Endometrial microvascular endothelial cells (primary cell): Measurements from ENCODE around the gene STIMATE. TPM values are rescaled to one million over a fixed set of nuclear protein-coding genes. Genes with fewer than 3 reads are reported as not detected.

Experiments
- in situ Hi-C: cut with HindIII; loops from 2 replicates; pipeline ENCODE4 v1.10.0; 2017; ENCODE audit warnings: low sequenced_read_pairs, low pct_unique_long_range_greater_than_20kb; ENCODE audit errors: inconsistent ontology term
- total RNA-seq: library from RNA; depleted of rRNA; stranded (reverse); fragments of >200 nt; gene quantifications from one replicate; pipeline ENCODE4 v1.2.3, GENCODE V29; 2015; ENCODE audit errors: inconsistent ontology term

STIMATE gene
- total RNA-seq, result 12.6 TPM

DNA sequence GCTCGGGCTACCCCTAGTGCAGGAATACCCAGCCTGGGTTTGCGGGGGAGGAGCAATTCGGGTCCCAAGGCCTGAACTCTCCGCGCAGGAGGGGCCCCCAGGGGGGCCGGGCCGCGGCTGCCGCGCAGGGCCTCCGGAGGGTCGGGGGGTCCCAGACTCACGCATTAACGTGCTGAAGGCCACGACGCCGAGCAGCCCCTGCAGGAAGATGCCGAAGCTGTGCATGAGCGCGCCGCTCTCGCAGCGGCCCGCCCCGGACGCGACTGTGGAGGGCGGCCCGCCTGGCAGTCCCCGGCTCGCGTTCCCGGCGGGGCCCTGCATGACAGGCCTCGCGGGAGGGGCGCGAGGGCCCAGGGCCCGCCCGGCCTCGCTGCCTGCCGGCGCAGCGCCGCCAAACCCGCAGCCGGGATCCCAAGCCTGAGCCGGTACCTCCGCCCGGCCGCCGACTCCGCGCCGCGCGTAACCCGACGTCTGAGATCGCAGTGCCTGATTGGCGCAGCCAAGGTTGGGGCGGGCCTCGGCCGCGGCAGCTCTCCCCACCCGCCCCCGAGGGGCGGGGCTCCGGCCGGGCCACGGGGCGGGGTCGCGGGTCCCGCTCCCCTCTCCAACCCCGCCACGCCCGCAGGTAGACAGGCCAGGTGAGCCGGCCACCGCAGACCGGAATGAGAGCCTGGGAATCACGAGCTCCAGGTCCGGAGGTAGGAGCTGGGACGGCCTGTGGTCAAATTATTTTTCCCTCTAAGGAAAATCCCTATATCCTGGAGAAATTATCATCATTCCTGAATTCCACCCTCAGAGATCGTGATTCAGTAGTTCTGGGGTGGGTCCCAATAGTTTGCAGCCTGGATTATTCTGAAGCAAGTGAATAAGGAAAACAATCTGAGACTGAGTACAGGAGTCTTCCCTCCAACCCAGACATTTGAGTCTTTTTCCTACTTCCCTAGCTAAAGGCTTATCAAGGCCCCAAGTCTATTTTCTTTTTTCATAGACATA, at the start of gene STIMATE:
Gene STIMATE, minus strand, starts transcription at position 419 of the 993 bp plus-strand sequence. Its CDS starts 98 bp downstream, at position 321.
- in situ Hi-C loops, result no loop called here

DNA sequence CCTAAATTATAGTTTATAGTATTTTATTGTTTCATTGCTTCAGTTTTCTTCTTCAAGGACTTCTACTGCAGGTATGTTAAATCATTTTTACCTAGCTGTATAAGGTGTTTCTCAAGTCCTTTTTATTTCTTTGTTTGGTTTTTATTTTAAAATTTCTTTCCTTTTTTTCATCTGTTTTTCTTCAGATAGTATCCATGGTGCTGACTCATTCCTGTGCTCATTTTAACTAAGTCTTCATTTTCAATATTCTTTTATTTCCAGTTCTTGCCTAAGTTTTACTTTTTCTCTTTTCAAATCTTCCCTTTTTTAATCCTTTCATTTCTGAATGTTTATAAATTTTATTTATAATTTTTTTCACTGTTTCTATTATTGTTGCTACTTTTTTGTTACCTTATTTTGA, 42.3 kb upstream of the STIMATE start:
- in situ Hi-C loops, result no loop called here

DNA sequence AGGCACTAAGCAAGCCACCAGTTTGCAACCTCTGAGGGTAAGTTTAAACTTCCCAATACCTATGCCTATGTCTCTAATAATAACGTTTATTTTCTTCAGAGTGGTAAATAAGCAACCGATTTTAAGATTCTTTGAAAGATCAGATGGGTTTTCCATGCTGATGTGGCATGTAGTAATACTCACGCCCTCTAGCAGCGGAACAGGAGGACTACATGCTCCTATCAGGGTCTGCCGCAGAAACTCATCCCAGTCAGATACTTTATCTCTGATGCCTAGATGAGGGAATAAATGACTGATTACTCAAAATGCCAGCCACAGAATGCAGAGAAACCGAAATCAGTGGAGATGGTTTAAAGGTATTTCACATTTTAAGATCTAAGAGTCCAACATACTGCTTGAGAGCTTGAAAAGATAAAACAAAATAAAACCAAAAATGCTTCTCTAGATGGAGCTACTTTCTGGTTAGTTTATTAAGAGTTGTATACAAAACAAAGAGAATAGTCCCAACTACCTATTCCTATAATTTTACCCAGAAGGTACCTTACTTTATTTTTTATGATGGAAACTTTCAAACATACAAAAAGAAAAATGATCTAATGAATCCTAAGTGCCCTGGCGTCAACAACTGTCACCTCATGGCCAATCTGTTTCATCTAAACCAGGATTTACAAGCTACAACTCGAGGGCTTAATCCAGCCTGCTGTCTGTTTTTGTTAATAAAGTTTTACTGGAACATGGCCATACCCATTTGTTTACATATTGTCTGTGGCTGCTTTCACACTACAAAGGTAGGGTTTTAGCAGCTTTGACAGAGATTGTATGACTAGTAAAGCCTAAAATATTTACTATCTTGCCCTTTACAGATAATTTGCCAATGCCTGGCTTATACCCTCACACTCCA, 37.5 kb upstream of the STIMATE start:
- in situ Hi-C loops, result no loop called here

DNA sequence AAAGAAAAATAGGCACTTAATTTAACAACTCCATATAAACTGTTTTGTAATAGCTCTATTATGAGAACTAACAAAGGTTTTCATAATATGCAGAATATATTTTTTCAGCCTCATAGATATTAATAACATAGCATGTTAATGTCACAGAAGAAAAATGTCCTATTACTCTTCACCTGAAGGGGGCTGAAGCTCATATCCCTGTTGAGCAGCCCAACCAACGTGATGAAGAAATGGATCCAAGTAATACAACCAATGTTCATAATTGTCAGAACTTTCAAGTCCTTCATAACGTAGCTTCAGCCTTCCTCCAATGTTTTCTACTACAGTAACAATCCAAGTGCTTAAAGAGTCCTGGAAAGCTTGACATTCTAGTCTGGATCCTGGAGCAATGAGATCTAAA, 34.5 kb upstream of the STIMATE start:
- in situ Hi-C loops, result no loop called here

DNA sequence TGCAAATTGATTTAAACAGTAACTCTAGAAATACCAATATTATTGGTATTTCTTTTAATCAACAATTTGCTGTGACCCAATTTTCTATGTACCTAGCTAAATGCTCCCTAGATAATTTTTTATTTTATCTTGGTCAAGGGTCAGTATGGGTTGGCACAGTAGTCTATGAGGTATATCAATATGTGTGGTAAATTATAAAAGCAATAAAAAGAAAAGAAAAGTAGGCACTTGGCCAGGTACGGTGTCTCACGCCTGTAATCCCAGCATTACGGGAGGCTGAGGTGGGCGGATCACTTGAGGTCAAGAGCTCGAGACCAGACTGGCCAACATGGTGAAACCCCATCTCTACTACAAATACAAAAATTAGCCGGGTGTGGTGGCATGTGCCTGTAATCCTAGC, 34.0 kb upstream of the STIMATE start:
- in situ Hi-C loops, result no loop called here

DNA sequence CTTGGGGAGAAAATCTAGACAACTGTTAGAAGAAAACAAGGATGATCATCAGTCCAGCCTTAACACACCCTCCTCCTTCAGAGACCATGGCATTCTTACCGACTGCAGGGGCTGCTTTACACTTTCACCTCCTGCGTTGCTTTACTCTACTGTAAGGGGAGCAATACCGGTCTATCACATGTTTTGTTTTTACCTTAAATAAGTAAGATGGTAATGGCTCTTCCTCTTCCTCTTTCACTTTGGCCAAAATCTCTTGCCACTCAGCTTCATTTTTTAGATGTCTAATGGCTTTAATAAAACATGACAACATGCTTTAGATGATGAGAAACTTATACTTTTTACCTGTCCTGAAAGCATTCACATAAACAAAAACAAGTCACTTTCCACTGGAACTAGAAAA, 33.4 kb upstream of the STIMATE start:
- in situ Hi-C loops, result no loop called here

DNA sequence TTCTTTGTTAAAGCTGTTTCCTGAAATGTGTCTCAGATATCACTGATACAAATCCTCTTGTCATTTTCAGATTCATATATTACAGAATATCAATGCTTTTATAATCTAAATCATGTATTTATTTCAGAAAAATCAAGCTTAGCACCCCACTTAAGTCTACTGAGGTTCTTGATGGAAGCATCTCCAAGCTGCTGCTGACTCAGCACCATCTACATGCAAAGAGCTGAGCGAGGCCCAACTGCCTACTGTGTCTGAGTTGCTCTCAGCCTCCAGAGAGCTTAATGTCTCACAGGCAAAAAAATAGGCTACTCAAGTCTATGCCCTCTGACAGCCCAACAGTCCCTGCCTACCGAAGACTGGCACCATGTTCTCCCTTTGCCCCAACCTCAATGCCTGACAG, 29.2 kb upstream of the STIMATE start:
- in situ Hi-C loops, result no loop called here

DNA sequence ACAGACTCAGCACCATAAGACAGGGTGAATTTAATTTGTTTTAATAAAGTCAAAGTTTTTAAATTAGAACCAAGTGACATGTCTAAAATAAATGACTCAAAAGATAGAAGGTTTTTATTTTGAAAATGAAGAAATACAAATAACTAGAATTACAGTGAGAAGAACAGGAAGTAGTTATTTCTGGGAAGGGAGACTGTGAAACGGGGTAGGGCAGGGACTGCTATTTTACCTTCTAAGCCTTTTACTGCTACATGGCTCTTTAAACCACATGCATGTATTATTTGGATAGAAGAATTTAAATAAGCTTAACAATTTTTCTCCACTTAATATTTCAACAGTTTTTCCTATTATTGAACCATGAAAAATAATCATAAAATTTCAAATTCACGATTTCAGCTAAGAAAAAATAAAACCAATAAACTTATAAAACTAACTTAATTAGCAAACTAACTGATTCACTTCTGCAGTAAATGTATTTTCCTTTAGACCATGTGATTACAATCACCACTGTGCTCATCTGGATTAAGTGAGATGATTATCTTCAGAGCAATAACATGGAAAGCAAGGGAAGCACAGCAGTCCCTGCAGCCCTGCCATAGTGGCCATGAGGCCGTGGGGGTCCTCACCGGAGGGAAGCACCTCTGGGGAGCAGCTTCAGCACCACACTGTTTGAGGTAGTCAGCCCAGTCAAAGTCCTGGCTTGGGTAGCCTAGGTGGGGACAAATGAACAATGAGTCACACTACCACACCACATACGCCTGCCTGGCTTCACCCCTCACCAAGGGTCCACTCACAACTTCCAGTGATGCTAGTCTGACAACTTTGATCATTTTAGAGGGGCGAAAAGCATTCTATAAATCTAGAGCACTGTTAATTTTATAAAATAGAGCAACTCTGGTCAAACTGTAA, 28.3 kb upstream of the STIMATE start:
- in situ Hi-C loops, result no loop called here

DNA sequence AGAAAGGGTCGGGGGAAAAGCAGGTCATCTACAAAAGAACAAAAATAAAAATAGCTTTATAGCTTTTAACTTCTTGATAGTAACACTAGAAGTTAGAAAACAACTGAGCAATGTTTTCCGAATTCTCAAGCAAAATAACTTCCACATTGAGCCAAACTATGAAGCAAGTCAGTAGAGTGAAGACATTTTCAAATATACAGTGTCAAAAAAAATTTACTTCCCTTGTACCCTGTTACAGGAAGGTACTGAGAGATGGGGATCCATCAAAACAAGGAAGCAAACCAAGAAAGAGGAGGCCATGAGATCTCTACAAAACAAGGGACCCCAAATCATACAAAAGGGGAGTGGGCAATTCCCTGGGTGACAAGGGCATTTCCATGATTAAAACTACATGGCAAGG, 26.6 kb upstream of the STIMATE start:
- in situ Hi-C loops, result no loop called here

DNA sequence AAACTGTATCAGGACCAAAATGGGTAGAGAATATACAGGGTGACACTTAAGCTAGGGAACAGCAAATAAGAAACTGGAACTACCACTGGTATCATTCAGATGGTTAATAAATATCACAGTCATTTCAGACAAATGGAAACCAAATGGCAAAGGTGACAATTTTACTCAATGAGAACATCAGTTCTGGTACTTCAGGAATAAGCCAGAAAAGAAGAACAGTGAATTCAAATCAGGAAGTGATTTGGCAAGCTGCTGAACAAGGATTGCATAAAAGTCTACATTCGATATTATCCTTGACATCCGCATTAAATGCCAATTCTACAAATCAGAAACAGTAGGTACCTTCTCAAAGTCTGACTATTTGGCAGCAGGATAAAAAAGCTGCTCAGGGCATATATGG, 23.5 kb upstream of the STIMATE start:
- in situ Hi-C loops, result no loop called here

DNA sequence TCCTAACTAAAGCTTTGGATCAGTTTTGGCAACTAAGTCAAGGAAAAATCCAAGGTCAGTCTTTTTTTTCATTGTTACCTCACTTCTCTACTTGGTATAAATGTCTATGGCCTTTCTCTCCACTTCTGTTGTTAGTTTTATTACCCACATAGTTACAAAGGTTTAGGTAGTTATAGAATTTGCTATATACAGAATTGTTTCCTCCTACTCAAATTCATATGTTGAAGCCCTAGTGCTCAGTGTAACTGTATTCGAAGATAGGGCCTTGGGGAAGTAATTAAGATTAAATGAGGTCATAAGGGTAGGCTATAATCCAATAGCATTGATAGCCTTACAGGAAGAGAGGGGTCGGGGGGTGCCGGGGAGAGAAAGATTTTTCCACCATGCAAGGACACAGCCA, 19.7 kb upstream of the STIMATE start:
- in situ Hi-C loops, result no loop called here

DNA sequence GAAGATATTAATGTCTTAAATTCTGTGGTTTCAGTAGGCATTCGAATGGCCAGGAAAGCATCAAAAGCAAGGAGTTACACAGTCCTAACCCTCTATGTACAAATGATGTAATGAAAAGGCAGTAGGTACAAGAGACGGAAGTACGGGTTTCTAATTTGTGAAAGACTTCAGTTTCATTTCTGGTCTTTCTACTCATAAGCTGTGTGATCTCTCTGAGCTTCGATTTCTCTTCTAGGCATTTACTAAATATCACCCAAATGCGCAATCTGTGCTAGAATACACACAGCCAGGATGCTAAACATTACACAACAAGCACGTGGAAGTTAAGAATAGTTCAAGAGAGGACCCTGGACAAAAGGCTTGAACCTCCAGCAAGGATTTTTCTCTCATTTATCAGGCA, 17.9 kb upstream of the STIMATE start:
- in situ Hi-C loops, result no loop called here

DNA sequence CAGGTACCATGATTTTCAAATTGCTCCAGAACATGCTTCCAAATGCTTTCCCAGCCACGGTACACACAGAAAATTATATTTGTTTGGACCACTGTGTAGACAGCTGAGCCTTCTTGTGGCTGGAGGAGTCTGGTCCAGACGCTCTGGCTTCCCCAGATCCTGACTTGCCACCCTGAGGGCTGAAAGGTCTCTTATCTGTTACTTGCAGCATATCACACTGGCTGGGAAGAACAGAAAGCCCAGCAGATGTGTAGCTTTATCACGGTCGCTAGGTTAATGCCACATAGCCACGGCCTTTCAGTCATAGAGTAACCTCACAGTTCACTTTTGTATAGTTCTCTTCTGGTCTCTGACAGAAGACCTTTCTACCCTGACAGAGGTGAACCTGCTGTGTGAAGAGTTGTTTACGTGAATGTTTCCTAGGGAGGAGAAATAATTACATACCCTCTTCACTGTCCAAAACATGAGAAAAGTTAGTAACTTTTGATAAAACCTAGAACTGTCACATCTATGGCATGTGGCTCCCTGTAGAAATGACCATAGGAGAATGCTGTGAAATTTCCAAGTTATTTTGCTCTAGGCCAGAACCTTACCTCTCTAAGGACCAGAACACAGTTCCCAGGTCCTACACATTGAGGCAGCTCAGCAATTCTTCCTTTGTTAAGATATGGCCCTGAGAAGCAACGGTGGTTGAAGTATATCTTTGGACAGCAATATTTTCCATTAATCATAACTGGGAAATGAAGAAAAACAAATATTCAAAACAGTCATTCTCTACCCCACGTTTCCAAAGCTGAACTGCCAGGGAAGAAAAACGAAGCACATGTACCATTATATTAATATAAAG, 15.8 kb upstream of the STIMATE start:
- in situ Hi-C loops, result no loop called here

DNA sequence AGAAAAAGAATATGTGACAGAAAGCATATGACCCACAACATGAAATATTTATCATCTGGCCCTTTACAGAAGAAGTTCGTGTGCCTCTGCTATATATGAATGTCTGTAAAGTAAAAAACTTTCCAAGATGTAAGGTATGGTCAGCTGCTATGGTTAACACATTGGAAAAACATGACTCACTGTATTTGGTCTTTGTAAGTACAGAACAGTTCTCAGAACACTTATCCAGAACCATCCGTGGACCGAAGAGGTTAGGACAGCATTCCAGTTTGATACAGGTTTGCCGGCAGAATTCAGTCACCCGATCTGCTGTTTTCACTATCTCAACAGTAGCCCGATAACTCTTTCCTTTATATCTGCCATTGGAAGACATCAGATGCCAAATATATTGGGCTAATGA, 13.5 kb upstream of the STIMATE start:
- in situ Hi-C loops, result no loop called here

DNA sequence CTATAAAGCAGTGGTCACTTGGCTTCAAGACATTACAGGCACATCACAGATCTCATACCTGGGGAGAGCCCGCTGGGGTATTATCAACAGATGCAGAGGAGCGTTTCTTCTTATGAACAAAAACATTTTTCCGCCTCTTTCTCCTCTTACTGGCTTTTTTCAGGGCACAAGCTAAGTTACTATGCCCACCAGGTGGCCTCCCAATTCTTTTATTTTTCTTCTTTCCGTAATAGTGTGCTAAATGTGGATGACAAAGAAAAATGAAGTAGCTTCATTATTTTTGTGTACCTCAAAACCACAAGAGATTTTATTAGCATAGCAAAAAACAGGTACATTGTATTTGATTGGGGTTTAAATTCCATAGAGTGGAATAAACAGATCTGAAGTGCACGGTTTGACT, 10.1 kb upstream of the STIMATE start:
- in situ Hi-C loops, result no loop called here

DNA sequence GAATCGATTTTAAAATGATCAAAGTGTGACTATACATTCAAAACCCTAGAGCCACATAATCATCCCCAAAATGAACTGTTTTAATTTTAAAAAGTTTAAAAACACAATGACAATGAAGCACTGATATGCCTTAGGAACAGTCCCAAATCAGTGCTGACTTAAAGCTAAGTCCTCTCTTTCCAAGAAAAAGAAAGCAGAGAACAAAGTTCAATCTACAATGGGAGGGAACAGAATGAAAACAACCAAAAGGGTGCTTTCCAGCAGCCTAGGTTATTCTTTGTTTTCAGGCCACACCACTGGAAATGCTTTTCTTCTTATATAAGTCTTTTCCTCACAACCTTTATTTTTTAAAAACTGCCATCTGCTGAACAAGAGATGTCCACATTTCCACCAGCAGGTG, 7.2 kb upstream of the STIMATE start:
- in situ Hi-C loops, result no loop called here

DNA sequence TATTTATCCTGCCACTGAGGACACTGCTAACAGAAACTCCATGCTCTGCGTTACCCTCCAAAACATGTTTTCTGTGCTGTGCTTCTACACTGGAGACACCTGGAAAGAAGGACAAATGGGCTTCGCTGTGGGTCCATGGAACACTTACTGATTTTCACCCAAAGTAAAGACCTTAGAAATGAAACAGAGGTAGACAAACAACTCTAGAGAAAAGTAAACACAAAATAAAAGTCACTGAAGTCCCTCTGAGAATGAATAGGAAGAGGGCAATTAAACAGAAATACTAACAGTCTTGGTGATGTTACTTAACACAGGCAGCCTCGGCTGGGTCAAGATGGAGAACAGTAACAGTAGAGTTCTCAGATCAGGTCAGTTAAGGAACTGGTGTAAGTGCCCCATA, 6.7 kb upstream of the STIMATE start:
- in situ Hi-C loops, result no loop called here

DNA sequence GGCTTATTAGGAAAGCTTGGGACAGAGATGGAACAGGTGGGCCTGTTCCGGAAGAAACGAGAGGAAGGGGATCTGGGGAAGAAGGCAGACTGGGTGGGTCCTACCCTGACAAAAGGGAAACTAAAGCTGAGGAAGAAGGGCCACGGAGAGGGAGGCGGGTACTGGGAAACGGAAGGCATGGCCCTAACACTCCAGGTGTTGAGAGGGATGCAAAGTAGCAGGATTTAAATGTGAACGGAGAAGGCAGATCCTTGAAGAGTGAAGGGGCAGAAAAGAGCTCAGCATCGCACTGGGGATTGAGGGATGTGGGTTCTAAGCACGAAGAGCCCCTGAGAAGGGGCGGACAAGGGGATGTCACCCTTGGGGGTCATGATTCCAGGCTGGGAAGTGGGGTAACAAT, 735 bp downstream of the STIMATE start:
- in situ Hi-C loops, result no loop called here
